HG02981 (cell line): ENCODE data around the gene ABCG2.

Experiments used
- ATAC-seq: cut with Tn5 transposase; IDR thresholded peaks from one replicate; pipeline ENCODE4 v1.9.1; 2021; ENCODE audit warnings: mild to moderate bottlenecking, moderate library complexity; ENCODE audit not compliant: unreplicated experiment

The ABCG2 gene

DNA sequence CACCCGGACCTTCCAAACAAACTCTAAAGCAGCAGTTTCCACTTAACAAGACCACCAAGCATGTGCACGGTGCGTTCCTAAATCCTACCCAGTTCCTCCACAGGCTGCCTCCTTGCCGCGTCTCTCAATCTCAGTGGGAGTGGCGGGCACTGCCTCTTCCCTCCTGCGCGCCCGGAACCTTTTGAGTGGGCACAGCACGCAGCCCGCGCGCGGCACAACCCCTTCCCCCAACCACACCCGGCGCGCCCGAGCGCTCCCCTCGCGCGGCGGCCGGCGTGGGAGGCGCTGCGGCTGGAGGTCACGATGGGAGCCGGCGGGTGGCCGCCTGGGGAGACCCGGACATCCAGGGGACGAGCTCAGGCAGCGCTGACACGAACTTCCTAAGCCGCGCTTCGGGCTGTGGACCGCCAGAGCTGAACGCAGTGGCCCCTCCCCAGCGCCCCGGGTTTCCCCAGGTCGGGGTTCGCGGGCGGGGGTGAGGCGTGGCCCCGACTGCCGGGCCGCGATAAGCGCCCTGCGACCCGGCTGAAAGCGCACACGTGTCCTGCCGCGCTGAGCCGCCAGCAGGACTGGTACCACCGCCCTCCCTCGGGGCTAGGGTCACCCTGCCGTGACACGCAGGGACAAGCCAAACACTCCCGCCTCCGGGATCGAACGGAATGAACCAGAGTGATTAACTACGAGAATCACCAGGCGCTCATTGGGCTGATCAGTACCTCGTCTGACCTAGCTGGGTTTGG lies at the start of gene ABCG2:
TSS of gene ABCG2 (minus strand) at position 151 of the 740 bp plus-strand sequence. CDS start 18,644 bp downstream, outside the sequence.
- ATAC-seq = peak; percentile 48

DNA sequence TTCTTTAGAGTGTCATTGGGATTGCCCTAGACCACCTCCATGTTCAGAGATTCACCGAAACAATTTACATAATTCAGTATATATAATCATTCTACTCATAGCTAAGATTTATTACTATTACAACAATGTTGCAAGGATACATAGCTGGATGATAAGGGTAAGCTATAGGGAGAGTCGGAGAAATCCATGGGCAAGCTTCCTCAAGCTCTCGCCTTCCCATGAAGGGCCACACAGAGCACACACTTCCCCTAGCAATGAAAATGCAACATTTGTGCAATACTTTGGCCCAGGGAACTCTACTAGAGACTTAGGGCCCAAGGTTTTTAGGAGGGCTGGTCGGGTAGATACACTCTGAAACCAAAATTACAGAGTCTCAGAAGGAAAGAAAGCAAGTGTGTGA lies 49.7 kb upstream of the ABCG2 start:
- no peak for ATAC-seq

- no peak for ATAC-seq
Measured at GRCh38 chr4:88207171-88207570, 48.7 kb upstream of the ABCG2 start.

DNA sequence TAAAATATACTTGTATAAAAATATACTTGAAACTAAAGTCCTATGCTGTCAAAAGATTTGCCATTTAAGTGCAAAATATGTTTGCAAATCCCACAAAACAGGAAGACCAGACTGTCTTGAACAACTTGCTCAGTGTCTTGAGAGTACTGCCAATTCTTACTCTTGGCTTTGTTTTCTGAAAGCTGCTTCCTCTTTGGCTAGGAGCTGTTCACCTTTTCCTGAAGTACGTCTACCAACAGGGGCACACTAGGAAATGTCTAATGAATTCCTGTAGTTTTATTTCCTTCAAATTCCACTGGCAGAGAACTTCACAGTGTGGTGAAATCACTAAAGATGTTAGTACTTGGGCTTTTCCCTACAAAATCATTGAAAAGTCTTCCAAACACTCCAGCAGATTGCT lies 46.4 kb upstream of the ABCG2 start:
- no peak for ATAC-seq

- no peak for ATAC-seq
Measured at GRCh38 chr4:88202443-88202842, 44.0 kb upstream of the ABCG2 start.

DNA sequence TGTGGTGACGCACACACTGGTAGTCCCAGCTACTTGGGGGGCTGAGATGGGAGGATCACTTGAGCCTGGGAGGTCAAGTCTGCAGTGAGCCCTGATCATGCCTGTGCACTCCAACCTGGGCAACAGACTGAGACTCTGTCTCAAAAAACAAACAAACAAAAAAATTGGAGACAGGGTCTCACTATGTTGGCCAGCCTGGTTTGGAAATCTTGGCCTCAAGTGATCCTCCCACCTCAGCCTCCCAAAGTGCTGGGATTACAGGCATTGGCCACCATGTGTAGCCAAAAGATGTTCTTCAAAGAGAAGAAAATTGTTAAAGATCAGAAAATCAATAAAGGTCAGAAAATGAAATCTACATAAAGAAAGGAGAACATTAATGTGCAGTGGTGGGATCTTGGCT lies 41.7 kb upstream of the ABCG2 start:
- no peak for ATAC-seq

DNA sequence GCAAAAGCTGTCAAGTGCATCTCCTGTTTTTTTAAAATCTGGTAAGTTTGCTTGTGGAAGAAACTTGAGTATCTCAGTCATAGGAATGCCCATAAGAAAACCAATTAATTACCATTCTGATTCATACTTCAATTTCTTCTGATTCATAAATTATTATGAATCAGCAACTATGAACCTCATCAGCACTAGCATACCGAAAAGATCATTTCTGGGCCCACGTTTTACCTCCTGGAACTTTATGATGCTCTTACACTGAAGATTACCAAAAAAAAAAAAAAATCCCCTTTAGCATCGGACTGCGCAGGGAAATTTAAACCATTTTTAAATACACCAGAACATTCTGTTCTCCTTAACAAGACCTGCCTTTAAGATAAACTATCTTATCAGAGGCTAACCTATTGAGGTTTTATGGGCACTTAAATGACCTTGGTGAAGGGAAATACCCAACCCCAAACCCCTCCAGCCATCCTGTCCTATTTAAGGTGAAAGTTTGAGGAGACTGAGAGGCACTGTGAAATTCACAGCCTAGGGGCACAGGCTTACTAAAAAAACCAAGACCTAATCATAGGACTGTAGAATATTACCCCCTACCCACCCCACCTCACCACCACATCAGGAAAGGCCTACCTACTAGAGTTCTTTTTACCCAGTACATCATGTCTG lies 38.2 kb upstream of the ABCG2 start:
- no peak for ATAC-seq

GRCh38 chr4:88196013-88196365 lies 37.5 kb upstream of the ABCG2 start:
- no peak for ATAC-seq

GRCh38 chr4:88195328-88196012 lies 37.0 kb upstream of the ABCG2 start:
- no peak for ATAC-seq

DNA sequence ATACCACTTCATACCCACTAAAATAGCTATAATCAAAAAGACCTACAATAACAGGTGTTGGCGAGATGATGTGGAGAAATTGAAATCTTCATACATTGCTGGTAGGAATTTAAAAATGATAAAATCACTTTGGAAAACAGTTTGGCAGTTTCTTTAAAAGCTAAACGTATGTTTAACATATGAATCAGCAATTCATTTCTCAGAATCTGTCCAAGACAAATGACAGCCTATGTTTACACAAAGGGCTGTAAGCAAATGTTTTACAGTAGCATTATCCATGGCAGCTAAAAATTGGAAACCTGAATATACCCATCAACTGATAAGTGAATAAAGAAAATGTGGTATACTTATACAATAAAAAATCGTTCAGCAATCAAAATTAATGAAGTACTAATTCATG lies 33.0 kb upstream of the ABCG2 start:
- no peak for ATAC-seq

GRCh38 chr4:88189881-88190585 lies 31.6 kb upstream of the ABCG2 start:
- no peak for ATAC-seq

DNA sequence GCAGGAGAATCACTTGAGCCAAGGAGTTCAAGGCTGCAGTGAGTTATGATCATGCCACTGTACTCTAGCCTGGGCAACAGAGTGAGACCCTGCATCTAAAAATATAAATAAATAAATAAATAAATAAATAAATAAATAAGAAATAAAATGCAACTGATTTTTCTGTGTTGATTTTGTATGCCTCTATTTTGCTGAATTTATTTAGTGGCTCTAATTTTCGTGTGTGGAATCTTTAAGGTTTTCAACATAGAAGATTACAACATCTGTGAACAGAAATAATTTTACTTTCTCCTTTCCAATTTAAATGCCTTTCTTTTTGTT lies 30.9 kb upstream of the ABCG2 start:
- ATAC-seq = no peak

DNA sequence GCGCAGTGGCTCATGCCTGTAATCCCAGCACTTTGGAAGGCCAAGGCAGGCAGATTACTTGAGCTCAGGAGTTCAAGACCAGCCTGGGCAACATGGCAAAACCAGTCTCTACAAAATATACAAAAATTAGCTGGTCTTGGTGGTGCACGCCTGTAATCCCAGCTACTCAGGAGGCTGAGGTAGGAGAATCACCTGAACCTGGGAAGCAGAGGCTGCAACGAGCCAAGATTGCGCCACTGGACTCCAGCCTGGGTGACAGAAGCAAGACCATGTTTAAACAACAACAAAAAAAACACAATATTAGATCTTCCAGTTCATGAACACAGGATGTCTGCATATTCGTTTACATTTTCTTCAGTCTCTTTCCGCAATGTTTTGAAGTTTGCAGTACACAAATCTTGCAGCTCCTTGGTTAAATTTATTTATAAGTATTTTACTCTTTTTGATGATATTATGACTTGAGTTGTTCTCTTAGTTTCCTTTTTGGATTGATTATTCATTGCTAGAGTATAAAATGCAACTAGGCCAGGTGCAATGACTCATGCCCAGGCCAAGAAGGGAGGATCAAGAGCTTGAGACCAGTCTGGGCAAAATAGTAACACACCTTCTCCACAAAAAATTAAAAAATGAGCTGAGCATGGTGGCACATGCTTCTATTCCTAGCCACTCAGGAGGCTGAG lies 30.4 kb upstream of the ABCG2 start:
- no peak for ATAC-seq

- no peak for ATAC-seq
Measured at GRCh38 chr4:88187766-88188165, 29.3 kb upstream of the ABCG2 start.

- ATAC-seq = no peak
Measured at GRCh38 chr4:88185906-88186305, 27.5 kb upstream of the ABCG2 start.

GRCh38 chr4:88179261-88179660 lies 20.8 kb upstream of the ABCG2 start:
- no peak for ATAC-seq

- ATAC-seq = no peak
Measured at GRCh38 chr4:88178626-88179231, 20.3 kb upstream of the ABCG2 start.

- no peak for ATAC-seq
Measured at GRCh38 chr4:88177983-88178625, 19.7 kb upstream of the ABCG2 start.

DNA sequence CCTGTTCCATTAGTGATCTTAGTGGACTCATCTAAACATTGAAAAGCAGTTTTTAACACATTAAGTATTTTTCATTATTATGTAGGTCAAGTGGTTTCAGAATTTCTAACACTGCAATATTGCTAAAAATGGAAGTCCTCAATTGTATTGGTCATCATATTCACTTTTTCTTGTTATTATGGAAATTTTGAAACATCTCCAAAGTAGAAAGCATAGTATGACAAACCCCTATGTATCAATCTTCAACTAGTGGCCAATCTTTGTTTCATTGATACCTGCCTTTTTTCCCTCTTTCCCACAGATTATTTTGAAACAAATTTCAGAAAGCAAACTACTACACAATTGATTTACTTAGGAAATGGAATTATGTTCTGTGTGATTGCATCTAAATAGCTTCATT lies 14.5 kb upstream of the ABCG2 start:
- ATAC-seq = no peak

GRCh38 chr4:88171206-88171605 lies 12.8 kb upstream of the ABCG2 start:
- ATAC-seq = no peak
